Mucosa of rectum (tissue), 2 donors: ENCODE results near the gene TDRD12.
"Not testable (repeated sequence)": the region's sequence is repeated elsewhere in the genome, so short reads cannot be mapped to it uniquely, and the experiment has no call there.

Source experiments
- H3K27ac ChIP-seq, 2 donors: one replicate each; pipeline ENCODE4 v1.7.0; 2013; ENCODE audit warnings: inconsistent platforms in 2 of 2, low read depth in 2 of 2, low read length in 2 of 2
- H3K27me3 ChIP-seq, 2 donors: one replicate each; pipeline ENCODE4 v1.7.0; 2013; ENCODE audit warnings: low read length in 2 of 2; ENCODE audit not compliant: control insufficient read depth in 2 of 2, insufficient read depth in 2 of 2
- H3K36me3 ChIP-seq, 2 donors: one replicate each; pipeline ENCODE4 v1.7.0; 2013; ENCODE audit warnings: low read length in 2 of 2; ENCODE audit not compliant: control insufficient read depth in 2 of 2, insufficient read depth in 2 of 2
- H3K4me1 ChIP-seq, 2 donors: one replicate each; pipeline ENCODE4 v1.7.0; 2013; ENCODE audit warnings: low read length in 2 of 2, mild to moderate bottlenecking in 1 of 2; ENCODE audit not compliant: control insufficient read depth in 2 of 2, insufficient read depth in 2 of 2
- H3K4me3 ChIP-seq, 2 donors: one replicate each; pipeline ENCODE4 v1.7.0; 2013; ENCODE audit warnings: low read length in 2 of 2
- H3K9ac ChIP-seq, 2 donors: one replicate each; pipeline ENCODE4 v1.7.0; 2013; ENCODE audit warnings: low read length in 2 of 2, low read depth in 1 of 2, mild to moderate bottlenecking in 1 of 2
- H3K9me3 ChIP-seq, 2 donors: one replicate each; pipeline ENCODE4 v1.7.0; 2013; ENCODE audit warnings: low read length in 2 of 2; ENCODE audit not compliant: control insufficient read depth in 2 of 2
- donor health status: healthy.
- donor health status: Normal muscosa, but diverticular disease.

TDRD12 gene

DNA sequence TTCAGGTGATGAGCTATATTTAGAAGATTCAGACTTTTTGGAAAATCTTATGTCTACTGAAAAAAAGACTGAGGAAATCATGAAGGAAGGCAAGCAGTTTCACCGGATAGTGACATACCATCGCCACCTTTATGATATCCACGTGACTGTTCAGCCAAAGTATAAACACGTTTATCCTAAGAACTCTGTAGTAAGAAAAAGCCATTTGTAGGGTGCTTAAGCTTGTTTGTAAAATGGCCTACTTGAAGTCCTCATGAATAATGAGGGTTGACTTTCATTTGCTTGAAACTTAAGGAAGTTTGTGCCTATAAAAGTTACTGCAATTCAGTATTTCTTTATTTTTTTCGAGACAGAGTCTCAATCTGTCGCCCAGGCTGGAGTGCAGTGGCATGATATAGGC lies 7.8 kb upstream of the TDRD12 start:
- Histone ChIP-seq H3K27me3 (no peaks in the 10 kb centered on the region), H3K9ac (no peak overlapping the region), H3K4me3 (no peak overlapping the region), H3K36me3 (peaks cover 0 to 13% of the 10 kb centered on the region in 2 donors), H3K27ac (no peak overlapping the region), H3K4me1 (no peaks in the 10 kb centered on the region), H3K9me3 (no peaks in the 10 kb centered on the region)

DNA sequence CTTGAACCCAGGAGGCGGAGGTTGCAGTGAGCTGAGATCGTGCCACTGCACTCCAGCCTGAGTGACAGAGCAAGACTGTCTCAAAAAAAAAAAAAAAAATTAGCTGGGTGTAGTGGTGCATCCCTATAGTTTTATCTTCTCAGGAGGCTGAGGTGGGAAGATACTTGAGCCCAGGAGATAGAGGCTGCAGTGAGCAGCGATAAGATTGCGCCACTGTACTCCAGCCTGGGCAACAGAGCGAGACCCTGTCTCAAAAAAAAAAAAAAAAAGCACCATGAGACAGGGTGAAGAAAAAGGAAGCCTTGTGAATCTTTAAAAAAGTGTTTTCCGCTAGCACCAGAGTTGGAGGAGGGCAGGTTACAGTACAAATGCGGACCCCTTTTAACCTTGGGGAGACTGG lies 3.4 kb upstream of the TDRD12 start:
- not testable (repeated sequence) for H3K9ac ChIP-seq, H3K27me3 ChIP-seq, H3K36me3 ChIP-seq, H3K27ac ChIP-seq, H3K4me3 ChIP-seq, H3K4me1 ChIP-seq, H3K9me3 ChIP-seq

DNA sequence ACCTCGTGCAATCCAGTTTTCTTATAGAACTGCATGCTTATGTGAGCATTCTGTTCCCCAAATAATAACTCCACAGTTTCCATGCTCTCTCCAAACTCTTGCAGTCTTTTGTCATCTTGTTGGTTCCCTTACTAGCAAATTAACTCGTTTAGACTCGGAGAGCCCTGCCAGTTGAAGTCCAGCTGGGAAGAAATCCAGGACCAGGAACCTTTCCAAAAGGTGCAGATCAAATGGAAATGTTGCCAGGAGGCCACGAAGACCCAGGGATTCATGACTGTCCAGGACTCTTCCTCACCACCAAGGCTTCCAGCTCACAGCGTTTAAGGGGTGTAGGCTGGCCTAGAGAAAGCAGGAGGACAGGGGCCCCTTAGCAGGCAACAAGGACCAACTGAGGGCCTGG lies 2.1 kb upstream of the TDRD12 start:
- H3K36me3 ChIP-seq, result peaks cover 0 to 6% of the 10 kb centered on the region in 2 donors
- no peak overlapping the region for H3K9ac ChIP-seq
- H3K4me3 ChIP-seq, result no peak overlapping the region
- no peaks in the 10 kb centered on the region for H3K27me3 ChIP-seq
- H3K4me1 ChIP-seq, result no peaks in the 10 kb centered on the region
- no peaks in the 10 kb centered on the region for H3K9me3 ChIP-seq
- H3K27ac ChIP-seq, result no peak overlapping the region

DNA sequence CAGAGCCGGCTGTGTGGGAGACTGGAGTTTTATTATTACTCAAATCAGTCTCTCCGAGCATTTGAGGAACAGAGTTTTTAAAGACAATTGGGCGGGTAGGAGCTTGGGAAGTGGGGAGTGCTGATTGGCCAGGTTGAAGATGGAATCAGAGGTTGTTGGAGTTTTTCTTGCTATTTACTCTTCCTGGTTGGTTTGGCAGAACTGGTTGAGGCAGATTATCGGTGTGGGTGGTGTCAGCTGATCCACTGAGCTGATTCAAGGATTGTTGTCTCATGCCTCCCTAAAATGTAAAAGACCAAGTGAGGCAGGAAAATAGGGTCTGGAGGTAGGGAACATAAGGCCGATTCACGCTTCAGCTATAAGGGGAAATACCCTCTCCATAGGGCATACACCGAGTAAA lies 1.3 kb upstream of the TDRD12 start:
- Histone ChIP-seq H3K9ac (no peak overlapping the region), H3K4me1 (no peaks in the 10 kb centered on the region), H3K36me3 (peaks cover 0 to 5% of the 10 kb centered on the region in 2 donors), H3K9me3 (no peaks in the 10 kb centered on the region), H3K27ac (no peak overlapping the region), H3K4me3 (no peak overlapping the region), H3K27me3 (no peaks in the 10 kb centered on the region)

DNA sequence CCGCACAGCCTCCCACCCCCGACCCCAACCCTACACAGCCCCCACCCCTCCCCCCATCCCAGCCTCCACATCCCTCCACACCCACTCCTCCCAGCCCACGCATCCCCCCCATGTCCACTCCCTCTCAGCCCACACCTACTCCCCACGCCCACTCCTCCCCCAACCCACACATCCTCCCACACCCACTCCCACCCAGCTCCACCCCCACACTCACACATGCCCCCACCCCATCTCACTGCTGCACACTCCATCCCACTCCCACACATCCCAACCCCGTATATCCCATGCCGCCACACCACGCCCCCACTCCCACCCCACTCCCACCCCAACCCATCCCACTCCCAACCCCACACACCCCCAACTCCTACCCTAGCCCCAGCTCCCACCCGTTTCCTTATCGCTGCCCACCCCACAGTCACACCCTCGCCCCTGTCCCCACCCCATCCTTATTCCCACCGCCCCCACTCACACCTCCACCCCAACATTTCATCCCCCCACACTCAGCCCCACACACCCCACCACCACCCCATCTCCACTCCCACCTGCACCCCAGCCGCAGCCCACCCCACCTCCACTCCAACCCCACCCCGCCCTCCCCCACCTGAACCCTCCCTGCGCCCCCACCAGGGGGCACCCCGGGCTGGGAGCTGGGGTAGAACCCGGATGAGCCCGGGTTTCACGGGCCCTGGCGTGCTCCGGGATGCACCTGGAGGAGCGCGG lies 809 bp downstream of the TDRD12 start:
- no peak overlapping the region for H3K27ac ChIP-seq
- no peaks in the 10 kb centered on the region for H3K36me3 ChIP-seq
- H3K9me3 ChIP-seq, result no peaks in the 10 kb centered on the region
- no peaks in the 10 kb centered on the region for H3K27me3 ChIP-seq
- no peaks in the 10 kb centered on the region for H3K4me1 ChIP-seq
- no peak overlapping the region for H3K4me3 ChIP-seq
- no peak overlapping the region for H3K9ac ChIP-seq

DNA sequence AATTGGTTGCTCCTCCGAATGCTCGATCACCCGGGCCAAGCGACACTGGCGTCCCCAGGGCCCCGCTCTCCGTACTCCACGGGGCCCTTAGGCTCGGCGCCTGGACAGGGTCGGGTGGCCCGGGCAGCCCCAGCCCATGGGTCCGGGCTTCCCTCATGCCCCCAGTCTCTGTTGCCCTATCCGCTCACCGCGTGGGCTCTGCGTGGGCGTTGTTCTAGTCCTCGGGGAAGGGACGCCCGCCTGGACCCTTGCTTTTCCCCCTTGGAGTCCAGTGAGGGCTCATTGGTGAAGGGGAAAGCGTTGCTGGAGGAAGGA lies 1.3 kb downstream of the TDRD12 start:
- Histone ChIP-seq H3K27ac (no peak overlapping the region), H3K4me1 (no peaks in the 10 kb centered on the region), H3K4me3 (no peak overlapping the region), H3K27me3 (no peaks in the 10 kb centered on the region), H3K36me3 (no peaks in the 10 kb centered on the region), H3K9ac (no peak overlapping the region), H3K9me3 (no peaks in the 10 kb centered on the region)

DNA sequence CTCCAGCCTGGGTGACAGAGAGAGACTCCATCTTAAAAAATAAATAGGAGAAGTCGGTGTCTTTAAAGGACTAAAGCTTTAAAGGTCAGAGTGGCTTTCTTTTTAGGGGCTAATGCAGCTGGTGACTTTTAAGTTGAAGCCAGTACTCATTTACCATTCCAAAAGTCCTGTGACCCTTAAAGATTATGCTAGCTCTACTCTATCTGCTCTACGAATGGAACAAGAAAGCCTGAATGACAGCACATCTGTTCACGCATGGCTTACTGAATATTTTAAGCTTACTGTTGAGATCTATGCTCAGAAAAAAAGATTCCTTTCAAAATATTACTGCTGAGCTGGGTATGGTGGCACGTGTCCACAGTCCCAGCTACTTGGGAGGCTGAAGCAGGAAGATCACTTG lies 16.4 kb downstream of the TDRD12 start:
- no peaks in the 10 kb centered on the region for H3K27me3 ChIP-seq
- no peaks in the 10 kb centered on the region for H3K4me1 ChIP-seq
- H3K27ac ChIP-seq, result no peak overlapping the region
- H3K9ac ChIP-seq, result no peak overlapping the region
- no peak overlapping the region for H3K4me3 ChIP-seq
- H3K9me3 ChIP-seq, result no peaks in the 10 kb centered on the region
- H3K36me3 ChIP-seq, result no peaks in the 10 kb centered on the region

DNA sequence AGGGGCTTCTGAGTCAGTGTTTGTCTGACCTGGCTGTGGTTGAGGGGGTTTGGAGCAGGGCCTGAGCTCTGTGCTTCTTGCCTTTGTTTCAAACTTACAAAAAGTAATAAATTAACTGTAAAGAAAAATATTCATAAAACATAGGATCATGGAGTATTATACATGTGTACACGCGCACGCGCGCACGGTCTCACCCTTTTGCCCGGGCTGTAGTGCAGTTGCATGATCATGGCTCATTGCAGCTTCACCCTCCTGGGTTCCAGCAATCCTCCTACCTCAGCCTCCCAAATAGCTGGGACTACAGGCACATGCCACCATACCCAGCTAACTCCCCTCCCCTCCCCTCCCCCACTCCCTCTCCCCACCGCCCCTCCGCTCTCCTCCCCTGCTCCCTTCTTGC lies 23.5 kb downstream of the TDRD12 start:
- no peak overlapping the region for H3K9ac ChIP-seq
- no peaks in the 10 kb centered on the region for H3K9me3 ChIP-seq
- no peak overlapping the region for H3K27ac ChIP-seq
- no peaks in the 10 kb centered on the region for H3K4me1 ChIP-seq
- no peaks in the 10 kb centered on the region for H3K36me3 ChIP-seq
- H3K27me3 ChIP-seq, result peaks cover 0 to 2% of the 10 kb centered on the region in 2 donors
- no peak overlapping the region for H3K4me3 ChIP-seq

DNA sequence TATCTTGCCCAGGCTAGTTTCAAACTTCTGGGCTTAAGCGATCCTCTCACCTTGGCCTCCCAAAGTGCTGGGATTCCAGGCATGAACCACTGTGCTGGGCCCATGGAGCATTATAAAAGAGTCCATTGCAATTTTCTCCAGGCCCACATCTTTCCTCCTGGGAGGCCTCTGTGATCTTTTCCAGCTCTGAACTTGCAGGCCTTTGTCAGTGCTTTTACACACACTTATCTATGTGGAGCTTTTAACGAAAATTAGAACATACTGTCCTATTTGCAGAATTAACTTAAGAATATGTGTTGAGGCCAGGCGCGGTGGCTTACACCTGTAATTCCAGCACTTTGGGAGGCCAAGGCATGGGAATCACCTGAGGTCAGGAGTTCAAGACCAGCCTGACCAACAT lies 23.9 kb downstream of the TDRD12 start:
- H3K9me3 ChIP-seq, result no peaks in the 10 kb centered on the region
- no peak overlapping the region for H3K4me3 ChIP-seq
- peaks cover 0 to 3% of the 10 kb centered on the region in 2 donors for H3K27me3 ChIP-seq
- no peak overlapping the region for H3K9ac ChIP-seq
- no peak overlapping the region for H3K27ac ChIP-seq
- no peaks in the 10 kb centered on the region for H3K36me3 ChIP-seq
- no peaks in the 10 kb centered on the region for H3K4me1 ChIP-seq

DNA sequence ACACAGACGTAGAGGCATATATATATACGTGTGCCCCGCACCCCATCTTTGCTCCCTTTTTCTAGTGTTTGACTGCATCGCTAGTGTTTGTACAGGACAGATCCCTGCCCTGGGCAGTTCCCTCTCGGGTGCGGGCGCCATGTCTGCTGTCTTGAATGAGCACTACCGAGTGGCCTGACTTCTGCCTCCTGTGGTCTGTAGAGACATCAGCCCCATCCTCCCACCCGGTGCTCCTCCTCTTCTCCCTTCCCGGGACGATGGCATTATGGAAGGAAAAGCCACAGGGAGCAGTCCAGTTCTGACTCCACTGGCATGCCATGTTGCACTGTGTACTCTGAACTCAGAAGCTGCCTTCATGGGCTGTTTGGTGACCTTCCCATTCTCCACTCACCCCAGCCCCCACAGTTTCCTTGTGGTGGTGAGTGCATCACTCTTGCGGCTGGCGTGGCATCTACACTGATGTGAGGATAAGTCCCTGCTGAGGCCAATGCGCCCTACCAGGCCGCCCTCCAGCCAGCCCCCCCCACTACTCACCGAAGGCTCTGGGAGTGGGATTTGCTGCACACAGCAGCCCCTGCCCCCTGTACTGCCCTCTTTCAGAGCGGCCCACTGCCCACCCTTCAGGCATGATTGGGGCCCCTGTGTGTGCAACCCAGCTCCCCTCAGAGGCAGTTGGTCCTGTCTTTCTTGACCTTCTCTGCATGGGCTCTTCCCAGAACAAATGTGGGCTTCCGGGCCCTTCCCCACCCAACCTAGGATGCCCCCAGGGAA lies 25.2 kb downstream of the TDRD12 start:
- Histone ChIP-seq H3K4me3 (no peak overlapping the region), H3K27me3 (peaks cover 0 to 3% of the 10 kb centered on the region in 2 donors), H3K9ac (no peak overlapping the region), H3K9me3 (no peaks in the 10 kb centered on the region), H3K4me1 (no peaks in the 10 kb centered on the region), H3K36me3 (no peaks in the 10 kb centered on the region), H3K27ac (no peak overlapping the region)
